OCI-LY3 (cell line): Measurements from ENCODE around the gene GDF9.

Experiments
- EZH2phosphoT487 ChIP-seq: fragments of 200-600 bp; shearing (Covaris generic); IDR thresholded peaks from 2 replicates; pipeline ENCODE4 v1.6.1; 2018; ENCODE audit warnings: antibody characterized with exemption, mixed run types, low read depth
- TF ChIP-seq, protein P1 (sequence below): fragments of 200-600, 300-600 bp; sonication (generic); IDR thresholded peaks from 2 replicates; pipeline ENCODE4 v1.5.1; 2014; ENCODE audit warnings: antibody characterized with exemption, low read length, low read depth

DNA sequence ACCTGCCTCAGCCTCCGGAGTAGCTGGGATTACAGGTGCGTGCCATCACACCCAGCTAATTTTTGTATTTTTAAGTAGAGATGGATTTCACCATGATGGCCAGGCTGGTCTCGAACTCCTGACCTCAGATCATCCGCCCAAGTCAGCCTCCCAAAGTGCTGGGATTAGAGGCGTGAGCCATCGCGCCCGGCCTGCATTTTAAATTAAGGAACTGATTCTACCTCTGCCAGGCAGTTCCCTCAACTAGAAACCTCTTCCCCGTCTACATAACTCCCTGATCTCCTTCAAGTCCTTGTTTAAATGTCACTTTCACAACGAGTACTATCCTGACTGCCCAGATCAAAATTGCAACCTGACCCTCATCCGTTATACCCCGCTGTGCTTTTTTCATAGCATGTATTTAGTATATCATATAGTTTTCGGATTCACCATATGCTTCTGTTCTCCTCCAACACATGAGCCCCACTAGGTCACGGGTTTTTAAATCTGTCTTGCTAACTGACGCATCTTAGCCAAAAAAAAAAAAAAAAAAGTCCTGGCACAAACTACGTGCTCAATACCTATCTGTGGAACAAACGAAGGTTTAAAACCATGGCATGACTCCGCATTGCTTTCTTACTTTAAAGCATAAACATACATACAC is 54.0 kb downstream of the GDF9 start:
- TF ChIP-seq, protein P1, sequence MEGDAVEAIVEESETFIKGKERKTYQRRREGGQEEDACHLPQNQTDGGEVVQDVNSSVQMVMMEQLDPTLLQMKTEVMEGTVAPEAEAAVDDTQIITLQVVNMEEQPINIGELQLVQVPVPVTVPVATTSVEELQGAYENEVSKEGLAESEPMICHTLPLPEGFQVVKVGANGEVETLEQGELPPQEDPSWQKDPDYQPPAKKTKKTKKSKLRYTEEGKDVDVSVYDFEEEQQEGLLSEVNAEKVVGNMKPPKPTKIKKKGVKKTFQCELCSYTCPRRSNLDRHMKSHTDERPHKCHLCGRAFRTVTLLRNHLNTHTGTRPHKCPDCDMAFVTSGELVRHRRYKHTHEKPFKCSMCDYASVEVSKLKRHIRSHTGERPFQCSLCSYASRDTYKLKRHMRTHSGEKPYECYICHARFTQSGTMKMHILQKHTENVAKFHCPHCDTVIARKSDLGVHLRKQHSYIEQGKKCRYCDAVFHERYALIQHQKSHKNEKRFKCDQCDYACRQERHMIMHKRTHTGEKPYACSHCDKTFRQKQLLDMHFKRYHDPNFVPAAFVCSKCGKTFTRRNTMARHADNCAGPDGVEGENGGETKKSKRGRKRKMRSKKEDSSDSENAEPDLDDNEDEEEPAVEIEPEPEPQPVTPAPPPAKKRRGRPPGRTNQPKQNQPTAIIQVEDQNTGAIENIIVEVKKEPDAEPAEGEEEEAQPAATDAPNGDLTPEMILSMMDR: no peak
- TF ChIP-seq EZH2phosphoT487: no peak
